Measurements from ENCODE around the gene RHOXF1. TPM values are rescaled to one million over a fixed set of nuclear protein-coding genes. Genes with fewer than 3 reads are reported as not detected.
"Not testable (repeated sequence)": the region's sequence is repeated elsewhere in the genome, so short reads cannot be mapped to it uniquely, and the experiment has no call there.

Gene RHOXF1
- total RNA-seq, 1 experiment from 2014 or later, result not detected

- CTCF ChIA-PET, result no interaction called here
- TF ChIP-seq IRF2 (CRISPR knock-in tag; IDR thresholded peaks at IDR 0.05; ENCODE audit: borderline replicate concordance, low read depth), result no peak
- no peaks in the 10 kb centered on the region; the same call in 1 of the 2 replicates for H3K27me3 Mint-ChIP-seq (ENCODE audit: low read depth)
- no peaks in the 10 kb centered on the region for H3K9me3 Mint-ChIP-seq
- H3K36me3 Mint-ChIP-seq, result no peaks in the 10 kb centered on the region
- H3K4me3 Mint-ChIP-seq, result no peak overlapping the region
- peaks cover 30% of the 10 kb centered on the region for H3K4me1 Mint-ChIP-seq
- POLR2A ChIA-PET, result no interaction called here
- no peak for ATAC-seq
- DNase-seq (ENCODE audit: low spot score), result no peak
- no peak overlapping the region for H3K27ac Mint-ChIP-seq
Measured at GRCh38 chrX:120087289-120088017, 28.3 kb downstream of the RHOXF1 start.

GRCh38 chrX:120085553-120086185, 30.0 kb downstream of the RHOXF1 start:
- H3K27me3 Mint-ChIP-seq (ENCODE audit: low read depth); H3K27ac Mint-ChIP-seq; H3K4me3 Mint-ChIP-seq; H3K36me3 Mint-ChIP-seq; POLR2A ChIA-PET; DNase-seq (ENCODE audit: low spot score); H3K9me3 Mint-ChIP-seq; CTCF ChIA-PET: not testable (repeated sequence)
- H3K4me1 Mint-ChIP-seq, result peaks cover 25% of the 10 kb centered on the region
- peak; percentile 60 for ATAC-seq

- H3K36me3 Mint-ChIP-seq; POLR2A ChIA-PET; H3K9me3 Mint-ChIP-seq; H3K4me3 Mint-ChIP-seq; H3K27ac Mint-ChIP-seq; H3K4me1 Mint-ChIP-seq; DNase-seq (ENCODE audit: low spot score); ATAC-seq; H3K27me3 Mint-ChIP-seq (ENCODE audit: low read depth); CTCF ChIA-PET: not testable (repeated sequence)
Measured at GRCh38 chrX:120077590-120077989, 38.1 kb downstream of the RHOXF1 start, which contains the start of gene RHOXF2B. RHOXF2B (minus strand) TSS chrX:120077690; CDS start chrX:120077552, 138 bp downstream.

GRCh38 chrX:120066169-120066568, 49.5 kb downstream of the RHOXF1 start:
- CTCF ChIA-PET; H3K9me3 Mint-ChIP-seq; H3K36me3 Mint-ChIP-seq; H3K4me1 Mint-ChIP-seq; POLR2A ChIA-PET; H3K27ac Mint-ChIP-seq; H3K4me3 Mint-ChIP-seq; H3K27me3 Mint-ChIP-seq (ENCODE audit: low read depth): not testable (repeated sequence)
- peak; percentile 85 for ATAC-seq
- DNase-seq (ENCODE audit: low spot score), result peak; percentile 24

Other genes with a start within 250 kb of the RHOXF1 start
- gene RNF113A, start 244.2 kb downstream of the RHOXF1 start, total RNA-seq (2021), result 16.5 to 16.9 TPM (median 16.6 TPM) in 3 replicates
- gene NDUFA1, start 244.1 kb downstream of the RHOXF1 start, total RNA-seq (2021), result 84.3 to 89.9 TPM (median 89.4 TPM) in 3 replicates
- gene AKAP14, start 220.0 kb downstream of the RHOXF1 start, total RNA-seq (2021), result 0.85 to 1.6 TPM in 2 of 3 replicates, not detected in the other
- 6.4 to 6.9 TPM (median 6.7 TPM) in 3 replicates for gene NKAP, start 172.2 kb downstream of the RHOXF1 start, total RNA-seq (2021)
- 0.23 TPM in 1 of 3 replicates, not detected in the others for gene RHOXF2B, start 38.2 kb downstream of the RHOXF1 start, total RNA-seq (2021)
- gene RHOXF2, start 42.7 kb upstream of the RHOXF1 start, total RNA-seq (2021), result 0.07 to 0.20 TPM in 2 of 3 replicates, not detected in the other
- gene ZBTB33, start 134.9 kb upstream of the RHOXF1 start, total RNA-seq (2021), result 12.3 to 16.2 TPM (median 12.5 TPM) in 3 replicates
- 0.41 to 0.69 TPM (median 0.61 TPM) in 3 replicates for gene TMEM255A, start 195.5 kb upstream of the RHOXF1 start, total RNA-seq (2021)
- not detected in 3 replicates for gene ATP1B4, start 246.2 kb upstream of the RHOXF1 start, total RNA-seq (2021)